ENCODE data around the gene FBXL14.

Gene FBXL14

GRCh38 chr12:1527789-1528188 is 66.6 kb downstream of the FBXL14 start:
- no peak overlapping the region for H3K4me3 ChIP-seq (ENCODE audit: low read depth, low read length)
- DNase-seq (ENCODE audit: low read depth): no peak
- TF ChIP-seq CTCF (IDR thresholded peaks at IDR 0.05; ENCODE audit: insufficient read depth, low read depth, low read length, missing control alignments): no peak

- no peak for DNase-seq (ENCODE audit: low read depth)
- TF ChIP-seq CTCF (IDR thresholded peaks at IDR 0.05; ENCODE audit: insufficient read depth, low read depth, low read length, missing control alignments): no peak
- no peak overlapping the region for H3K4me3 ChIP-seq (ENCODE audit: low read depth, low read length)
Observed at GRCh38 chr12:1525858-1526257, 68.5 kb downstream of the FBXL14 start.

- no peak for TF ChIP-seq CTCF (IDR thresholded peaks at IDR 0.05; ENCODE audit: insufficient read depth, low read depth, low read length, missing control alignments)
- DNase-seq (ENCODE audit: low read depth): no peak
- H3K4me3 ChIP-seq (ENCODE audit: low read depth, low read length): no peak overlapping the region
Observed at GRCh38 chr12:1523558-1524050, 70.8 kb downstream of the FBXL14 start.

- H3K4me3 ChIP-seq (ENCODE audit: low read depth, low read length): no peak overlapping the region
- DNase-seq (ENCODE audit: low read depth): no peak
- TF ChIP-seq CTCF (IDR thresholded peaks at IDR 0.05; ENCODE audit: insufficient read depth, low read depth, low read length, missing control alignments): no peak
Observed at GRCh38 chr12:1523046-1523445, 71.3 kb downstream of the FBXL14 start.

GRCh38 chr12:1519642-1520041 is 74.7 kb downstream of the FBXL14 start:
- no peak for DNase-seq (ENCODE audit: low read depth)
- no peak for TF ChIP-seq CTCF (IDR thresholded peaks at IDR 0.05; ENCODE audit: insufficient read depth, low read depth, low read length, missing control alignments)

GRCh38 chr12:1518591-1519516 is 75.5 kb downstream of the FBXL14 start:
- TF ChIP-seq CTCF (IDR thresholded peaks at IDR 0.05; ENCODE audit: insufficient read depth, low read depth, low read length, missing control alignments): no peak
- no peak for DNase-seq (ENCODE audit: low read depth)
- H3K4me3 ChIP-seq (ENCODE audit: low read depth, low read length): no peak overlapping the region

More at GRCh38 chr12:1519642-1520041, 74.7 kb downstream of the FBXL14 start:
- H3K4me3 ChIP-seq (ENCODE audit: low read depth, low read length): no peak overlapping the region
